Activated gamma-delta T cell (primary cell): Measurements from ENCODE around the gene REPS1.
"Not testable (repeated sequence)": the region's sequence is repeated elsewhere in the genome, so short reads cannot be mapped to it uniquely, and the experiment has no call there.

ENCODE experiments used
- DNase-seq: peaks from one replicate; lab custom pipeline; 2025; lab: John Stamatoyannopoulos, UW
- total RNA-seq, 2 donors: gene quantifications; one replicate each; lab custom pipeline; 2026; lab: John Stamatoyannopoulos, UW

The REPS1 gene
- 83.4 to 93.6 reads per million in 2 donors for total RNA-seq

GRCh38 chr6:138987643-138988468 lies at the start of gene REPS1:
Gene REPS1 (minus strand): TSS chr6:138988253. CDS start chr6:138987682, 571 bp downstream.
- DNase-seq: peak; percentile 84

GRCh38 chr6:139037490-139037889 lies 49.4 kb upstream of the REPS1 start:
- no peak for DNase-seq

GRCh38 chr6:139030228-139030963 lies 42.3 kb upstream of the REPS1 start:
- no peak for DNase-seq

GRCh38 chr6:139029470-139030227 lies 41.6 kb upstream of the REPS1 start:
- no peak for DNase-seq

GRCh38 chr6:139028658-139029469 lies 40.8 kb upstream of the REPS1 start, which contains the start of gene ABRACL:
Gene ABRACL (plus strand): TSS chr6:139028745. CDS start chr6:139034161, 5,416 bp downstream.
- peak; percentile 53 for DNase-seq

- no peak for DNase-seq
Measured at GRCh38 chr6:139028215-139028657, 40.2 kb upstream of the REPS1 start.

GRCh38 chr6:139027620-139028182 lies 39.6 kb upstream of the REPS1 start:
- no peak for DNase-seq

- DNase-seq: not testable (repeated sequence)
Measured at GRCh38 chr6:139025416-139025815, 37.4 kb upstream of the REPS1 start.

GRCh38 chr6:139020689-139021088 lies 32.6 kb upstream of the REPS1 start:
- no peak for DNase-seq

GRCh38 chr6:139019722-139020121 lies 31.7 kb upstream of the REPS1 start:
- DNase-seq: no peak

GRCh38 chr6:139017227-139017626 lies 29.2 kb upstream of the REPS1 start:
- no peak for DNase-seq

GRCh38 chr6:139016337-139017213 lies 28.5 kb upstream of the REPS1 start:
- no peak for DNase-seq

GRCh38 chr6:139014945-139015344 lies 26.9 kb upstream of the REPS1 start:
- no peak for DNase-seq

GRCh38 chr6:139013185-139013800 lies 25.2 kb upstream of the REPS1 start:
- no peak for DNase-seq

- no peak for DNase-seq
Measured at GRCh38 chr6:139011980-139012379, 23.9 kb upstream of the REPS1 start.

- DNase-seq: no peak
Measured at GRCh38 chr6:139010674-139011073, 22.6 kb upstream of the REPS1 start.

GRCh38 chr6:139008117-139008516 lies 20.1 kb upstream of the REPS1 start:
- DNase-seq: no peak

GRCh38 chr6:139007428-139007827 lies 19.4 kb upstream of the REPS1 start:
- no peak for DNase-seq

GRCh38 chr6:139006477-139006876 lies 18.4 kb upstream of the REPS1 start:
- DNase-seq: no peak
